Testis (tissue), 2 donors: ENCODE results near the gene CUX1.

Experiments
- POLR2A ChIP-seq: fragments of 450-650 bp; IDR thresholded peaks from one replicate; pipeline ENCODE4 v1.6.1; 2017; ENCODE audit warnings: antibody characterized with exemption, mild to moderate bottlenecking, moderate library complexity
- TF ChIP-seq, protein P1 (sequence below), 3 experiments: fragments of 450-650 bp in 2 of 3; fragments of 200-600 bp in 1 of 3; sonication (generic) in 1 of 3; IDR thresholded peaks; one replicate each; pipeline ENCODE4 v1.5.1; 2016 to 2019; ENCODE audit warnings: antibody characterized with exemption in 3 of 3, mild to moderate bottlenecking in 2 of 3, moderate library complexity in 1 of 3

- TF ChIP-seq, protein P1, sequence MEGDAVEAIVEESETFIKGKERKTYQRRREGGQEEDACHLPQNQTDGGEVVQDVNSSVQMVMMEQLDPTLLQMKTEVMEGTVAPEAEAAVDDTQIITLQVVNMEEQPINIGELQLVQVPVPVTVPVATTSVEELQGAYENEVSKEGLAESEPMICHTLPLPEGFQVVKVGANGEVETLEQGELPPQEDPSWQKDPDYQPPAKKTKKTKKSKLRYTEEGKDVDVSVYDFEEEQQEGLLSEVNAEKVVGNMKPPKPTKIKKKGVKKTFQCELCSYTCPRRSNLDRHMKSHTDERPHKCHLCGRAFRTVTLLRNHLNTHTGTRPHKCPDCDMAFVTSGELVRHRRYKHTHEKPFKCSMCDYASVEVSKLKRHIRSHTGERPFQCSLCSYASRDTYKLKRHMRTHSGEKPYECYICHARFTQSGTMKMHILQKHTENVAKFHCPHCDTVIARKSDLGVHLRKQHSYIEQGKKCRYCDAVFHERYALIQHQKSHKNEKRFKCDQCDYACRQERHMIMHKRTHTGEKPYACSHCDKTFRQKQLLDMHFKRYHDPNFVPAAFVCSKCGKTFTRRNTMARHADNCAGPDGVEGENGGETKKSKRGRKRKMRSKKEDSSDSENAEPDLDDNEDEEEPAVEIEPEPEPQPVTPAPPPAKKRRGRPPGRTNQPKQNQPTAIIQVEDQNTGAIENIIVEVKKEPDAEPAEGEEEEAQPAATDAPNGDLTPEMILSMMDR (IDR thresholded peaks at IDR 0.05) = no peak
- TF ChIP-seq POLR2A = no peak
Measured at GRCh38 chr7:101792051-101792681, 25.3 kb upstream of the CUX1 start.
